ENCODE data around the gene CLCN7. TPM values are rescaled to one million over a fixed set of nuclear protein-coding genes. Genes with fewer than 3 reads are reported as not detected.

Gene CLCN7
- total RNA-seq, 1 experiment from 2014 or later = 127 TPM

GRCh38 chr16:1456951-1457350, 17.9 kb downstream of the CLCN7 start:
- no peak overlapping the region for H3K4me3 Mint-ChIP-seq (ENCODE audit: unreplicated experiment)
- no peak for TF ChIP-seq CTCF (IDR thresholded peaks at IDR 0.05; ENCODE audit: insufficient read depth in 1 of 2, low read depth in 1 of 2, low read length in 1 of 2, severe bottlenecking in 1 of 2, unreplicated experiment in 1 of 2)
- no peak overlapping the region for H3K27ac Mint-ChIP-seq (ENCODE audit: unreplicated experiment)
- Histone ChIP-seq H3K9me3 (no peaks in the 10 kb centered on the region), H3K27me3 (replicated peaks; ENCODE audit: control insufficient read depth, insufficient read depth, low read length) (no peaks in the 10 kb centered on the region), H3K4me1 (no peaks in the 10 kb centered on the region), H3K4me3 (ENCODE audit: low read depth, low read length) (no peak overlapping the region), H3K36me3 (ENCODE audit: control insufficient read depth, insufficient read depth, low read length) (no peaks in the 10 kb centered on the region)
- no TSS peak for BruUV-seq (replicated peaks)
- POLR2A ChIA-PET = no interaction called here
- peaks cover 13% of the 10 kb centered on the region for H3K36me3 Mint-ChIP-seq (ENCODE audit: insufficient read depth, unreplicated experiment)
- H3K9me3 Mint-ChIP-seq (ENCODE audit: unreplicated experiment) = no peaks in the 10 kb centered on the region
- CTCF ChIA-PET = no interaction called here
- no peaks in the 10 kb centered on the region for H3K4me1 Mint-ChIP-seq (ENCODE audit: low read depth, unreplicated experiment)
- intact Hi-C loops (cut with micrococcal nuclease; ENCODE audit: unreplicated experiment) = no loop called here
- H3K27me3 Mint-ChIP-seq (ENCODE audit: insufficient read depth, unreplicated experiment) = no peaks in the 10 kb centered on the region
- DNase-seq = no peak

DNA sequence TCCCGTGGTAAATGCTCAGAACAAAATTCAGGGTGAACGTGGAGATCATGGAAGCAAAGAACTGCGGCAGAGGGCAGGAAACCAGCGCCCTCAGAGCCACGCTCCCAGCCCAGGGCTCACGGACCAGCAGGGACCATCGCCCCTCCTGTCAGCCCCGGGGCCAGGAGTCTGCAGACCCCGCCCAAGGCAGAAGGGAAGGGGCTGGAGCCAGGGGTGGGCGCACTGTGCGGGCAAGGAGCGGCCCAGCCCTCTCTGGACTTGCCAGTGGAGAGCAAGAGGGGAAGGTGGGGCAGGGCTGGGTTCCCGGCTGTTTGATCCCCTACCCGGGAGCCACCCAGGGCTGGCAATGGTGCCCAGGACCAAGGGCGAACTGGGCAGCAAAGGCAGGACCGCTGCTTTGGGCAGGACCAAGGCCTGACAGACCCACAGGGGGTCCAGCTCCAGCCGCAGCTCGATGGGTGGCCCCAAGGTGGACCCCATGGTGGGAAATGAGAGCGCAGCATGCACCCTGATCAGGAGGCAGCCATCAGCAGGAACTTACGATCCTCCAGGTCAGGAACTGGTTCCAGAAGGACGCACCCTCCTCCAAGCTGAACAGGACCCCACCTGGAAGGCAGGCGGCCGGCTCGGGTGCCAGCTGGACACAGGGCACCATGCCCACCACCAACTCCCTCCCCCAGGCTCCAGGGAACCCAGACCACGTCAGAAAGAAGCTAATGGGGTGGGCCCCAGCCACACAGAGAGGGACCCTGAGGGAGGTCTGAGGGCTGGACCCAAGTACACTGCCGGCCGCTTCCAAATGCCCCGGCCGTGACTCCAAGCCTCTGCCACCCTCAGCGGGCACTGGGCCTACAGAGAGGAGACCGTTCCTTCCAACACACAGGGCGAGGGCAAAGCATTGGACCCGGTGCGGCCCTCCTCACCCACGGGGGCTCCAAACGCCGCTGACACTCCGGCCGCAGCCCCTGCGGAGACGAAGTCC, 19.3 kb downstream of the CLCN7 start:
- ChIA-PET POLR2A (no interaction called here), CTCF (no interaction called here)
- no peak for TF ChIP-seq CTCF (IDR thresholded peaks at IDR 0.05; ENCODE audit: insufficient read depth in 1 of 2, low read depth in 1 of 2, low read length in 1 of 2, severe bottlenecking in 1 of 2, unreplicated experiment in 1 of 2)
- Mint-ChIP-seq H3K4me1 (ENCODE audit: low read depth, unreplicated experiment) (no peaks in the 10 kb centered on the region), H3K9me3 (ENCODE audit: unreplicated experiment) (no peaks in the 10 kb centered on the region), H3K27ac (ENCODE audit: unreplicated experiment) (no peak overlapping the region), H3K36me3 (ENCODE audit: insufficient read depth, unreplicated experiment) (peaks cover 7% of the 10 kb centered on the region), H3K4me3 (ENCODE audit: unreplicated experiment) (no peak overlapping the region), H3K27me3 (ENCODE audit: insufficient read depth, unreplicated experiment) (no peaks in the 10 kb centered on the region)
- DNase-seq = no peak
- intact Hi-C loops (cut with micrococcal nuclease; ENCODE audit: unreplicated experiment) = no loop called here
- Histone ChIP-seq H3K4me3 (ENCODE audit: low read depth, low read length) (no peak overlapping the region), H3K4me1 (no peaks in the 10 kb centered on the region), H3K9me3 (no peaks in the 10 kb centered on the region), H3K36me3 (ENCODE audit: control insufficient read depth, insufficient read depth, low read length) (peaks cover 1% of the 10 kb centered on the region; the same call in 1 of the 2 replicates), H3K27me3 (replicated peaks; ENCODE audit: control insufficient read depth, insufficient read depth, low read length) (no peaks in the 10 kb centered on the region)
- BruUV-seq (replicated peaks) = no TSS peak

DNA sequence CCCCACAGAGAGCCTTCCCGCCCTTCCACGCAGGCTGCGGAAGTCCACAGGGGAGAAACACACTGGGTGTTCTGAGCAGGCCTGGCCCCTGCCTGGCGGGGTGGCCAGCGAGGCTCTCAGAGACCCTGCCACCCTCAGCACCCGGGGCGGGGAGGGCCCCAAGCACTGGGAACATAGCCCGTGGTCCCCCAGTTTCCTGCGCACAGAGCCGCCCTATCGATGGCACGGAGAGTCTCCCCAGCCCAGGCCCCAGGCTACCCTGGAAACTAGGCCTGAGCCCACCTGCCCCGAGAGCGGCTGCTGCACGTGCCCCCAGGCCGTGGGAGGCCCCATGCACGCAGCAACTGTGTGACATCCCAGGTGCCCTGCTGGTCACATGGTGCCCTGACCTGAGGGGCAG, 20.3 kb downstream of the CLCN7 start:
- H3K4me1 ChIP-seq = no peaks in the 10 kb centered on the region
- TF ChIP-seq CTCF (IDR thresholded peaks at IDR 0.05; ENCODE audit: insufficient read depth in 1 of 2, low read depth in 1 of 2, low read length in 1 of 2, severe bottlenecking in 1 of 2, unreplicated experiment in 1 of 2) = no peak
- H3K27ac Mint-ChIP-seq (ENCODE audit: unreplicated experiment) = no peak overlapping the region
- H3K4me3 ChIP-seq (ENCODE audit: low read depth, low read length) = no peak overlapping the region
- H3K4me1 Mint-ChIP-seq (ENCODE audit: low read depth, unreplicated experiment) = no peaks in the 10 kb centered on the region
- BruUV-seq (replicated peaks) = no TSS peak
- H3K36me3 ChIP-seq (ENCODE audit: control insufficient read depth, insufficient read depth, low read length) = peaks cover 1% of the 10 kb centered on the region; the same call in 1 of the 2 replicates
- peaks cover 5% of the 10 kb centered on the region for H3K36me3 Mint-ChIP-seq (ENCODE audit: insufficient read depth, unreplicated experiment)
- ChIA-PET CTCF (no interaction called here), POLR2A (no interaction called here)
- H3K27me3 ChIP-seq (replicated peaks; ENCODE audit: control insufficient read depth, insufficient read depth, low read length) = no peaks in the 10 kb centered on the region
- no peaks in the 10 kb centered on the region for H3K9me3 ChIP-seq
- H3K9me3 Mint-ChIP-seq (ENCODE audit: unreplicated experiment) = no peaks in the 10 kb centered on the region
- intact Hi-C loops (cut with micrococcal nuclease; ENCODE audit: unreplicated experiment) = no loop called here
- H3K4me3 Mint-ChIP-seq (ENCODE audit: unreplicated experiment) = no peak overlapping the region
- no peak for DNase-seq
- no peaks in the 10 kb centered on the region for H3K27me3 Mint-ChIP-seq (ENCODE audit: insufficient read depth, unreplicated experiment)
